ENCODE data around the gene CCR3. TPM values are rescaled to one million over a fixed set of nuclear protein-coding genes. Genes with fewer than 3 reads are reported as not detected.
A peak's percentile ranks its signal among the peaks of the same experiment; 100 is the strongest.

Gene CCR3
- polyA plus RNA-seq, 3 donors from 2014 or later: 0.39 TPM; not detected in 2

DNA sequence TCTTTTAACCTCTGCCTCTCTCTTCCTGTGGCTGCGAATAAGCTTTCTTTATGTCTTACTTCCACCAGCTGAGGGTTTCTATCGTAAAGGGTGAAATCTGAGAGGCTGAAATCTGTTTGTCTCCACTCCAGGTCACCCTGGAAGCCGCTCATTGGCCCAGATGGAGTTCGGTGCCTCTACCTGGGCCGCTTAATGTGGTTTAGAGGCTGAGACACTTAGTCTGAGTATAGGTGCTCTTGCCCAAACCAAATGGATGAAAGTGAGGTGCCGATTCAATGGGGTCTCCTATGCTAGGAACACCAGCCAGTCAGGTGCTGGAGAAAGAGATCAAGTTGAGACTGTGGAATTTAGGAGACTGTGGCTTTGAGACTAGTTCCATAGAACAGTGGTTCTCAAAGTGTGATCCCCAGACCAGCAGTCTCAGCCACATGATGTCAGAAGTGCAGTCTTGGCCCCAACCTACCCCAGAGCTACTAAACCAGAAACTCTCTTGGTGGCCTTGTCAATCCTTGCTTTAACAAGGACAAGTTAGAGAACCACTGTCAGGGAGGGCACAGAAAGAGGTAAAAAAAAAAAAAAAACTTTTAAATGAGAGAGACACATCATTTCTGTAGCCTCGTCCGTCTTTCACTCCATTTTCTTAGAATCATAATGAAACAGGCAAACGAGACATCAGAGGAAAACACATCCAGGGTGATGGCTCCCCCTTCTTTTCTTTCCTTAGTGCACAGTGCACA is 56.8 kb downstream of the CCR3 start:
- peaks cover 0 to 3% (median 0%) of the 10 kb centered on the region in 3 donors for H3K27me3 Mint-ChIP-seq (ENCODE audit: low read depth in 3 of 3)
- no peaks in the 10 kb centered on the region for H3K36me3 Mint-ChIP-seq
- peaks cover 60 to 66% of the 10 kb centered on the region in 2 donors for H3K4me1 Mint-ChIP-seq
- peak overlapping the region in 3 of 5 donors; percentile 33 to 72 (median 51) for H3K4me3 Mint-ChIP-seq
- no peaks in the 10 kb centered on the region for H3K9me3 Mint-ChIP-seq
- peak in 1 of 3 donors; percentile 35 for DNase-seq
- peak overlapping the region in 3 of 6 donors; percentile 71 to 88 (median 85) for H3K27ac Mint-ChIP-seq

DNA sequence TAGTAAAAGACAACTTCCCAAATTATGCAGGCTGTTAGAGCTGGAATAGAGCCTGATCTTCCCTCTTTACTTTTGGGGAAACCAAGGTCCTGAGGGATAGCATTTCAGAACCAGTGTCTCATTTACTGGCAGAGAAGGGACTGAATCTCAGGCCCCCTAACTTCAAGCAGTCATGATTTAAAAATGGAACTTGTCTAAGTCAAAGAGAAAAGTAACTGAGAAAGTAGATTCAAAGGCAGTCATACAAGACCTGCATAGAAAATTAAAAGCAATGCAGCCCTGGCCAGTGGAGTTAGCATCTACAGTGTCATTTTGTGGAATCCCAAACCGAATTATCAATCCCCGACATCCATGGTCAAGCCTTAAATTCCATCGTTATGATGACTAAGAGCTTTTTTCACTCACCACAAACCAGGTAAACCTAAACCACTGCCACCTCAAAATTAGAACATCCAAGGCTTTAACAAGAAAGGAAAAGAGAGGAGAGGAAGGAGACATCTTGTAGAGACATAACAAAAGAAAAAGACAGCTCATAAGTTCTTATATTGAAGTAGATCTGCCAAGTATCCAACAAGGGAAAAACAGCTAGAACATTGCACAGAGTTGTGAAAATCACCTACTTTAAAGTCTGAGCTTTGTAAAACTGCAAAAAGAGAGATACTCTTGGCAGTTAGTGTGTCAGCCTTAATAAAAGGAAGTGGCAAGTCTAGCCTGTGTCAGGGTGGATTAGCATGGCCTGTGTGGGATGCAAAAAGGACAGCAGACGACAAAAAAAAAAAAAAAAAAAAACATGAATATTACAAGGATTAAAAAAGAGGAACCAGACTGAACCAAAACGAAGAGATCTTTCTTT is 57.6 kb downstream of the CCR3 start:
- peak in 2 of 3 donors; percentile 31 to 44 for DNase-seq
- H3K27me3 Mint-ChIP-seq (ENCODE audit: low read depth in 3 of 3): peaks cover 0 to 3% (median 0%) of the 10 kb centered on the region in 3 donors
- no peaks in the 10 kb centered on the region for H3K9me3 Mint-ChIP-seq
- peak overlapping the region; percentile 13 to 68 (median 59) for H3K4me3 Mint-ChIP-seq
- H3K27ac Mint-ChIP-seq: peak overlapping the region; percentile 54 to 88 (median 74)
- H3K4me1 Mint-ChIP-seq: peaks cover 56 to 58% of the 10 kb centered on the region in 2 donors
- H3K36me3 Mint-ChIP-seq: no peaks in the 10 kb centered on the region

DNA sequence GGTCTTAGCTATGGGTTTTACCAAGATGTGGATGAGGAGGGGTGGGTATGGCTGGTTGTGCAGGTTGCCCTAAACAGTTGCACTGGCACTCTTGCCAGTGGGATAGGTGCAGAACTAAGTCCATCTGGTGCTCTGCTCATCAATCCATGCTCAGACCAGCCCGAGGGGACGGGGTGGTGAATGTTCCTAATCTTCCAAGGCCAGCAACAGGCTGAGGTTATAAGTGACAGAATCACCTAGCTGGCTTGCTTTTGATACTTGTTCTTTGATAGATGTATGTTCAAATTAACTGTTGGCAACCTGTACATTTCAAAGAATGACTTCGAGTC is 58.2 kb downstream of the CCR3 start:
- H3K4me3 Mint-ChIP-seq: peak overlapping the region; percentile 13 to 60 (median 39)
- H3K27ac Mint-ChIP-seq: peak overlapping the region in 5 of 6 donors; percentile 24 to 88 (median 52)
- H3K36me3 Mint-ChIP-seq: no peaks in the 10 kb centered on the region
- peaks cover 0 to 3% (median 0%) of the 10 kb centered on the region in 3 donors for H3K27me3 Mint-ChIP-seq (ENCODE audit: low read depth in 3 of 3)
- DNase-seq: no peak
- no peaks in the 10 kb centered on the region for H3K9me3 Mint-ChIP-seq
- H3K4me1 Mint-ChIP-seq: peaks cover 56 to 58% of the 10 kb centered on the region in 2 donors

DNA sequence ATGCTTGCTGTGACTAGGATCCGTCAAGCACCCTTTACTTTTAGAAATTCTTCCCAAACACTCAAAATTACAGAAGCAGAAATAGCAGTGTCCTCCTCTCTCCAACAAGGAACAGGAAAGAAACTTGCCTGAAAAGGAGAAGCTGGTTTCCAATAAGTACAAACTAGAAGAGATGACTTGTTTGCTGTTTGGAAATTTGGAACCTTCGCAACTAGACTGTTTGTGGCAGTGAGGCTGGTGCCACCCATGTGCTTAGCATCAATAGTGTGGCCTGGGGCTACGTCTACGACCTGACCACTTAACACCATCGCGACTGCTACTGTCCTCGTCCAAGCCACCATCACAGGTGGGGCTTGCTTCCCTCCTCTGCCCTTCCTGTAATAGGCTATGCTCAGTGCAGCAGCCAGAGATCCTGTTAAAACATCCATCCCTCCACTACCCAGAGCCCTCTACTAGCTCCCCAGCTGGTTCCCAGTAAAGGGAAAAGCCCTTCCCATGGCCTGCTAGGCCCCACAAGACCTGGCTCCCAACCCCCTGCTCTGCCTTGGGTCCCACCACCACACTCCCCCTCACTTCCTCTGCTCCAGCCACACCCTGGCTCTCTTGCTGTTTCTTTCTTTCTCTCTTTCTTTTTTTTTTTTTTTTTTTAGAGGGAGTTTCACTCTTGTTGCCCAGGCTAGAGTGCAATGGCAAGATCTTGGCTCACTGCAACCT is 59.0 kb downstream of the CCR3 start:
- H3K9me3 Mint-ChIP-seq: no peaks in the 10 kb centered on the region
- H3K4me3 Mint-ChIP-seq: peak overlapping the region; percentile 19 to 71 (median 53)
- no peaks in the 10 kb centered on the region for H3K36me3 Mint-ChIP-seq
- peaks cover 56 to 58% of the 10 kb centered on the region in 2 donors for H3K4me1 Mint-ChIP-seq
- peaks cover 0 to 3% (median 0%) of the 10 kb centered on the region in 3 donors for H3K27me3 Mint-ChIP-seq (ENCODE audit: low read depth in 3 of 3)
- no peak for DNase-seq
- H3K27ac Mint-ChIP-seq: peak overlapping the region; percentile 39 to 90 (median 68)

DNA sequence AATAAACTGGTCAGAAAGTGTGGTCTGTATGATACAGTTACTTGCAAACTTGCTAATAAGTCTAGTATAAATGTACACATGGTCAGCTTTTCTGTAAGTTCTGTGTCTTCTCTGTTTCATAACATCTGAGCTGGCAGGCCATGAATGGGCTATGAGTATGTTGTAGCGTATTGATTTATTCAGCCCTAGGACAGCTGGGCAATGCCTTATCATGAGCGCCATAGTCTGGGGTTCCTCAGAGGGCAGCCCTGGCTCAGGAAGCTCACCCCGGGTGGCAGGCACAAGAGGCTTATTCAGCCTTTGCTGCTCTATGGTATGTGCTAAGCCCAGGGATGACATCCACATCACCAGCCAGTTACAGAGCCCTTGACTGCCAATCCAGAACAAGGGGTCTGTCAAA is 61.0 kb downstream of the CCR3 start:
- no peak overlapping the region for H3K27ac Mint-ChIP-seq

DNA sequence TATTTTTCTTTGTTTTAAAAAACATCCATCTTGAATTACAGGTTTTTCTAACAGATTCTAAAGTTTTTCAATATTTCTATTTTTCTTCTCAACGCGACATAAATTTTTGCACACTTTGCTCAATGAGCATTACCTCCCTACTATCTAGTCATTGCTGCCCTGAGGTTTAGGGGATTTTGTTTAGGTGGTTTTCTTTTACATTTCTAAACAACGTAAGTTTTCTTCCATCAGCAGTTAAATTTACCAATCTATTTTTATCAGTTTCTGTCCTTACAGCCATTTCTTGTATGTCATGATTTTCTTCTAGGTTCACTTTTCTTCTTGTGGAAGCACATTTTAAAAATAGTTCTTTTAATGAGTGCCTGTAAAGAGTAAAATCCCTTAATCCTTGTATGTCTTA is 62.5 kb downstream of the CCR3 start:
- Mint-ChIP-seq H3K9me3 (no peaks in the 10 kb centered on the region), H3K4me3 (no peak overlapping the region), H3K36me3 (no peaks in the 10 kb centered on the region), H3K4me1 (peaks cover 28 to 30% of the 10 kb centered on the region in 2 donors), H3K27me3 (ENCODE audit: low read depth in 3 of 3) (peaks cover 0 to 3% (median 0%) of the 10 kb centered on the region in 3 donors), H3K27ac (no peak overlapping the region)
- DNase-seq: no peak

More for the DNA sequence above, 61.0 kb downstream of the CCR3 start:
- Mint-ChIP-seq H3K9me3 (no peaks in the 10 kb centered on the region), H3K27me3 (ENCODE audit: low read depth in 3 of 3) (peaks cover 0 to 3% (median 0%) of the 10 kb centered on the region in 3 donors), H3K4me1 (peaks cover 43 to 45% of the 10 kb centered on the region in 2 donors), H3K36me3 (no peaks in the 10 kb centered on the region), H3K4me3 (no peak overlapping the region)
- no peak for DNase-seq

DNA sequence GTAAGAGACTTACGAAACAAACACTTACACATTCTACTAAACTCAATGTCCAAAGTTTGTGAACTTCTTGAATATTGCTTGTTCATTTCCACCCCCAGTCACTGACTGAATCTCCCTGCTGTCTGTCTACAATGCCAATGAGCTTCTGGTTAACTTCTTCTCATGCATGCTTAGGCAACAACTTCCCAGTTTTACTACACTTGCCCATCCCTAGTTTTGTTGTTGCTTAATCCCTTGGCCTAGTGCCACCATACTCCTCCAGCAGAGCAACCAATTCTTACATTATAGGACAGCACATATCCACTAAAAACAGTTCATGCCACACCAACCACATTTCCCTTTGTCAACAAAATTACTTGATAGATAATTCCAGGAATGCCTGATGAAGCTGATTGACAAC is 70.7 kb downstream of the CCR3 start:
- H3K9me3 Mint-ChIP-seq: no peaks in the 10 kb centered on the region
- peaks cover 0 to 2% (median 0%) of the 10 kb centered on the region in 3 donors for H3K27me3 Mint-ChIP-seq (ENCODE audit: low read depth in 3 of 3)
- H3K27ac Mint-ChIP-seq: peak overlapping the region in 1 of 6 donors; percentile 7
- no peaks in the 10 kb centered on the region for H3K36me3 Mint-ChIP-seq
- no peak overlapping the region for H3K4me3 Mint-ChIP-seq
- H3K4me1 Mint-ChIP-seq: peaks cover 0 to 13% of the 10 kb centered on the region in 2 donors
- no peak for DNase-seq

DNA sequence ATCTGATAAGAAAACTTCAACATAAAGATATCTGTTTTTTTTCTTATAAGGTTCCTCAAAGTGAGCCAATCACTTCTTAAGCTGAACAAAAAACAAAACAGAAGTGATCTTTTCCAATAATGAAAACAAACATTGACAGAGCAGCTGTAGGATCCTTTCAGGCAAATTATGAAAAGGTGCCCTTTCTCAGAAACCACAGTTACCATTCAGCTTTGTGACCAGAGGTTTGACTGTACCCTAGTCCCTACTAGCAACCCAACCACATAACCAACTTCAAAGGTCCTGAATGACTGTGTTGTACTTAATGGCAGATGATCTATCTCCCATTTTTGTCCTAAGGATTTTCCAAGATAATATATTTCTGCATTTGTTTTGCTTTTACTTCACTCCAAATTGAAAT is 72.3 kb downstream of the CCR3 start:
- Mint-ChIP-seq H3K4me1 (peaks cover 0 to 13% of the 10 kb centered on the region in 2 donors), H3K9me3 (no peaks in the 10 kb centered on the region), H3K27ac (no peak overlapping the region), H3K27me3 (ENCODE audit: low read depth in 3 of 3) (peaks cover 0 to 2% (median 0%) of the 10 kb centered on the region in 3 donors), H3K36me3 (no peaks in the 10 kb centered on the region), H3K4me3 (no peak overlapping the region)
- no peak for DNase-seq

DNA sequence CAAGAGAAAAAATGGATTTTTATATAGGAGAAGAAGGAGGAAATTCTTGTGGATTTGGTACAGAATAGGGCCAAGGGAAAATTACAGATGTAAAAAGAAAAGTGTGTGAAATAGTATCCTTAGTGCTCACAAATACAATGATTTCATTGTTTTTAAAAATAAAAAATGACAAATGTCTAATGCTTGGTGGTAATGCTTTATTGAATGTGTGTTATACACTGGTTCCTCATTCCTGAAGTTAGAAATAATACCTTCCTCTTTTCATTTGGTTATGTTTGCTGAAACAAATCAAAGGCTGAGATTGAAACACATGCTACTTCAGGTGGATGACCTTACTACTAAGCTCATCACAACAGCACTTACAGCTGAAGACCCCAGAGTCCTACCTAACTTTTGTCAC is 73.9 kb downstream of the CCR3 start:
- no peaks in the 10 kb centered on the region for H3K9me3 Mint-ChIP-seq
- no peaks in the 10 kb centered on the region for H3K36me3 Mint-ChIP-seq
- peaks cover 0 to 2% (median 0%) of the 10 kb centered on the region in 3 donors for H3K27me3 Mint-ChIP-seq (ENCODE audit: low read depth in 3 of 3)
- DNase-seq: no peak
- no peak overlapping the region for H3K4me3 Mint-ChIP-seq
- H3K4me1 Mint-ChIP-seq: peaks cover 0 to 13% of the 10 kb centered on the region in 2 donors
- no peak overlapping the region for H3K27ac Mint-ChIP-seq

Other genes with a start within 250 kb of the CCR3 start
- 1 to 10 TPM in 2 of 3 donors, under 1 TPM in 1; 0.22 to 6.1 (median 2.1) TPM for gene FYCO1, start 246.6 kb upstream of the CCR3 start, polyA plus RNA-seq
- gene XCR1, start 215.0 kb upstream of the CCR3 start, polyA plus RNA-seq: under 1 TPM in 2 of 3 donors, not detected in 1; 0.04 to 0.26 TPM
- gene CCR1, start 34.1 kb upstream of the CCR3 start, polyA plus RNA-seq: 10 to 100 TPM; 10.5 to 24.1 (median 11.5) TPM
- gene CCR2, start 111.7 kb downstream of the CCR3 start, polyA plus RNA-seq: 10 to 100 TPM in 1 of 3 donors, 1 to 10 TPM in 2; 3.5 to 10.8 (median 6.7) TPM
- 1 to 10 TPM in 2 of 3 donors, not detected in 1; 1.4 to 4.2 TPM for gene CCR5, start 128.5 kb downstream of the CCR3 start, polyA plus RNA-seq
- 1 to 10 TPM; 1.3 to 2.0 (median 1.4) TPM for gene CCRL2, start 164.8 kb downstream of the CCR3 start, polyA plus RNA-seq
- gene LTF, start 222.4 kb downstream of the CCR3 start, polyA plus RNA-seq: not detected